Astrocyte (in vitro differentiated cells and primary cell): ENCODE data around the gene DRC1. TPM values are rescaled to one million over a fixed set of nuclear protein-coding genes. Genes with fewer than 3 reads are reported as not detected.
A peak's percentile ranks its signal among the peaks of the same experiment; 100 is the strongest.

Experiments used
- DNase-seq: peaks from one replicate; pipeline ENCODE4 v3.0.0-alpha.2; 2010; ENCODE audit warnings: low read depth
- FAIRE-seq: peaks from 2 replicates; lab custom pipeline; 2011; peaks lifted over from hg19 to GRCh38; lab: Jason Lieb, UNC
- H2AFZ ChIP-seq: 2 replicates; pipeline ENCODE4 v1.6.0; 2012; ENCODE audit warnings: low read depth, low read length, inconsistent platforms
- H3K27ac ChIP-seq: 2 replicates; pipeline ENCODE4 v1.5.1; 2011; ENCODE audit warnings: low read depth, low read length, inconsistent platforms
- H3K27me3 ChIP-seq: 2 replicates; pipeline ENCODE4 v1.6.0; 2011; ENCODE audit warnings: low read length, inconsistent platforms; ENCODE audit not compliant: insufficient read depth
- H3K36me3 ChIP-seq: 2 replicates; pipeline ENCODE4 v1.5.1; 2011; ENCODE audit warnings: low read length, inconsistent platforms; ENCODE audit not compliant: insufficient read depth
- H3K4me1 ChIP-seq: 2 replicates; pipeline ENCODE4 v1.5.1; 2011; ENCODE audit warnings: low read length, inconsistent platforms; ENCODE audit not compliant: insufficient read depth
- H3K4me2 ChIP-seq: 2 replicates; pipeline ENCODE4 v1.6.0; 2012; ENCODE audit warnings: low read length, inconsistent platforms
- H3K4me3 ChIP-seq: 2 replicates; pipeline ENCODE4 v1.5.1; 2011; ENCODE audit warnings: low read depth, mild to moderate bottlenecking, low read length, inconsistent platforms; ENCODE audit not compliant: insufficient read depth
- H3K79me2 ChIP-seq: 2 replicates; pipeline ENCODE4 v1.6.0; 2012; ENCODE audit warnings: mild to moderate bottlenecking, low read length, inconsistent platforms; ENCODE audit not compliant: insufficient read depth
- H3K9ac ChIP-seq: 2 replicates; pipeline ENCODE4 v1.6.0; 2012; ENCODE audit warnings: mild to moderate bottlenecking, low read length, inconsistent platforms
- H3K9me3 ChIP-seq: 2 replicates; pipeline ENCODE4 v1.5.1; 2012; ENCODE audit warnings: low read depth, mild to moderate bottlenecking, low read length, inconsistent platforms; ENCODE audit not compliant: insufficient read depth
- H4K20me1 ChIP-seq: 2 replicates; pipeline ENCODE4 v1.6.0; 2012; ENCODE audit warnings: low read length, inconsistent platforms; ENCODE audit not compliant: insufficient read depth
- H3K27ac Mint-ChIP-seq: one replicate; pipeline ENCODE4 v1.8.0; 2021; ENCODE audit warnings: mild to moderate bottlenecking, mixed read lengths; ENCODE audit not compliant: unreplicated experiment
- H3K27me3 Mint-ChIP-seq: one replicate; pipeline ENCODE4 v1.8.0; 2021; ENCODE audit warnings: low read depth, mixed read lengths; ENCODE audit not compliant: unreplicated experiment
- H3K36me3 Mint-ChIP-seq: one replicate; pipeline ENCODE4 v1.8.0; 2021; ENCODE audit warnings: low read depth, mixed read lengths; ENCODE audit not compliant: unreplicated experiment
- H3K4me1 Mint-ChIP-seq: one replicate; pipeline ENCODE4 v1.8.0; 2021; ENCODE audit warnings: low read depth, mixed read lengths; ENCODE audit not compliant: unreplicated experiment
- H3K4me3 Mint-ChIP-seq: one replicate; pipeline ENCODE4 v1.8.0; 2021; ENCODE audit warnings: mild to moderate bottlenecking, moderate library complexity, mixed read lengths; ENCODE audit not compliant: unreplicated experiment
- H3K9me3 Mint-ChIP-seq: one replicate; pipeline ENCODE4 v1.8.0; 2021; ENCODE audit warnings: mild to moderate bottlenecking, mixed read lengths; ENCODE audit not compliant: unreplicated experiment
- CTCF ChIP-seq: IDR thresholded peaks from 2 replicates; pipeline ENCODE4 v1.5.1; 2011; ENCODE audit warnings: low read depth, mild to moderate bottlenecking, inconsistent platforms, low read length, moderate library complexity; ENCODE audit not compliant: insufficient read depth
- EZH2 ChIP-seq: IDR thresholded peaks from 2 replicates; pipeline ENCODE4 v1.6.1; 2012; ENCODE audit warnings: mild to moderate bottlenecking, low read length, inconsistent platforms; ENCODE audit not compliant: insufficient read depth
- total RNA-seq: library from RNA; stranded (reverse); gene quantifications from 2 replicates; pipeline ENCODE4 v1.2.1, GENCODE V29; 2021

Gene DRC1
- total RNA-seq, 1 donor from 2014 or later: 0.27 TPM

GRCh38 chr2:26477126-26477910 lies 75.6 kb downstream of the DRC1 start:
- no peak overlapping the region for H3K4me2 ChIP-seq
- H3K4me1 ChIP-seq: no peaks in the 10 kb centered on the region
- Mint-ChIP-seq H3K36me3 (no peaks in the 10 kb centered on the region), H3K27me3 (peaks cover 9% of the 10 kb centered on the region), H3K9me3 (peaks cover 2% of the 10 kb centered on the region), H3K4me3 (no peak overlapping the region), H3K27ac (peak overlapping the region; percentile 26), H3K4me1 (no peaks in the 10 kb centered on the region)
- H3K4me3 ChIP-seq: no peak overlapping the region
- no peaks in the 10 kb centered on the region for H4K20me1 ChIP-seq
- DNase-seq (no peak), FAIRE-seq (no peak)
- H3K9ac ChIP-seq: no peak overlapping the region
- TF ChIP-seq CTCF (no peak), EZH2 (no peak)
- H3K9me3 ChIP-seq: no peaks in the 10 kb centered on the region
- H3K79me2 ChIP-seq: no peaks in the 10 kb centered on the region
- no peaks in the 10 kb centered on the region for H3K36me3 ChIP-seq
- H2AFZ ChIP-seq: no peak overlapping the region
- no peaks in the 10 kb centered on the region for H3K27me3 ChIP-seq
- H3K27ac ChIP-seq: no peak overlapping the region

GRCh38 chr2:26477911-26478253 lies 76.2 kb downstream of the DRC1 start, which contains the start of gene OTOF:
Gene OTOF, minus strand, starts transcription at chr2:26478124.
- Mint-ChIP-seq H3K9me3 (no peaks in the 10 kb centered on the region), H3K27me3 (peaks cover 12% of the 10 kb centered on the region), H3K36me3 (no peaks in the 10 kb centered on the region), H3K4me1 (no peaks in the 10 kb centered on the region), H3K27ac (peak within 1 kb of the TSS; percentile 26), H3K4me3 (no peak within 1 kb of the TSS)
- Histone ChIP-seq H4K20me1 (no peaks in the 10 kb centered on the region), H3K4me2 (no peak within 1 kb of the TSS), H3K27me3 (no peaks in the 10 kb centered on the region), H3K27ac (no peak within 1 kb of the TSS), H2AFZ (no peak within 1 kb of the TSS), H3K4me1 (no peaks in the 10 kb centered on the region), H3K79me2 (no peaks in the 10 kb centered on the region), H3K9me3 (no peaks in the 10 kb centered on the region), H3K4me3 (no peak within 1 kb of the TSS), H3K36me3 (no peaks in the 10 kb centered on the region), H3K9ac (no peak within 1 kb of the TSS)
- peak; percentile 63 for DNase-seq
- TF ChIP-seq EZH2 (no peak), CTCF (no peak)
- no peak for FAIRE-seq

GRCh38 chr2:26478366-26478765 lies 76.6 kb downstream of the DRC1 start:
- H2AFZ ChIP-seq: no peak overlapping the region
- no peaks in the 10 kb centered on the region for H3K9me3 ChIP-seq
- H3K27me3 Mint-ChIP-seq: peaks cover 16% of the 10 kb centered on the region
- H3K36me3 ChIP-seq: no peaks in the 10 kb centered on the region
- H3K9ac ChIP-seq: no peak overlapping the region
- DNase-seq (no peak), FAIRE-seq (no peak)
- no peaks in the 10 kb centered on the region for H3K36me3 Mint-ChIP-seq
- H3K27ac ChIP-seq: no peak overlapping the region
- no peaks in the 10 kb centered on the region for H3K79me2 ChIP-seq
- H3K4me3 Mint-ChIP-seq: no peak overlapping the region
- no peaks in the 10 kb centered on the region for H3K27me3 ChIP-seq
- H3K4me3 ChIP-seq: no peak overlapping the region
- H3K4me2 ChIP-seq: no peak overlapping the region
- no peaks in the 10 kb centered on the region for H4K20me1 ChIP-seq
- no peaks in the 10 kb centered on the region for H3K4me1 ChIP-seq
- no peaks in the 10 kb centered on the region for H3K9me3 Mint-ChIP-seq
- TF ChIP-seq CTCF (no peak), EZH2 (no peak)
- no peaks in the 10 kb centered on the region for H3K4me1 Mint-ChIP-seq
- no peak overlapping the region for H3K27ac Mint-ChIP-seq
